ENCODE results near the gene SLIT3.

DNA sequence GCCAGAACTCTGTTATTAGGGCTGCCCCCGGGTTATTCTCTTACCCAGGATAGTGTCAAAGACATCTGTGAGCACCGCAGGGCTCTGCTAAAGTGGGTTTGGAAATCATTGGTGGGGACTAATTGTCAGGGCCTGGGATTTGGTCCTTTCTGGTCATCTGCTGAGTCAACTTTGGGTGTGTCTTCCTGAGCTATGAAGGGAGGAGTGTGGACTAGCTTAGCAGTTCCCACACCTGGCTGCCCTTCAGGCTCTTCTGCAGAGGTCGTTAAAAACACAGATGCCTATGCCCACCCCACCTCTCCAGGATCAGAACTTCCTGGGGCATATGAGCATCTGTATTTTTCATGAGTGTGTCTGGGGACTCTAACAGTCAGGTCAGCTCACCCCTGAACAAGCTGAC, 352.2 kb downstream of the SLIT3 start:
- TF ChIP-seq POLR2AphosphoS5 (IDR thresholded peaks at IDR 0.05; ENCODE audit: low read depth, low read length) (no peak), TAF1 (IDR thresholded peaks at IDR 0.05; ENCODE audit: low read depth, low read length) (no peak), POLR2A (IDR thresholded peaks at IDR 0.05; ENCODE audit: low read depth, low read length) (no peak), SPI1 (IDR thresholded peaks at IDR 0.05; ENCODE audit: low read depth, low read length) (no peak), PAX5 (IDR thresholded peaks at IDR 0.05; ENCODE audit: insufficient read depth, low read length, severe bottlenecking) (no peak), POU2F2 (IDR thresholded peaks at IDR 0.05; ENCODE audit: low read depth, low read length) (no peak)

Data from GM12891 (cell line).